Stimulated activated CD8-positive, alpha-beta memory T cell treated with anti-CD3 and anti-CD28 coated beads, Interleukin-4, amount 100 ng/mL, for 48 hours (primary cell): ENCODE results near the gene RSPH4A.
"Not testable (repeated sequence)": the region's sequence is repeated elsewhere in the genome, so short reads cannot be mapped to it uniquely, and the experiment has no call there.

Experiments used
- DNase-seq: peaks from one replicate; pipeline ENCODE4 v3.0.0-alpha.2; 2020

The RSPH4A gene

DNA sequence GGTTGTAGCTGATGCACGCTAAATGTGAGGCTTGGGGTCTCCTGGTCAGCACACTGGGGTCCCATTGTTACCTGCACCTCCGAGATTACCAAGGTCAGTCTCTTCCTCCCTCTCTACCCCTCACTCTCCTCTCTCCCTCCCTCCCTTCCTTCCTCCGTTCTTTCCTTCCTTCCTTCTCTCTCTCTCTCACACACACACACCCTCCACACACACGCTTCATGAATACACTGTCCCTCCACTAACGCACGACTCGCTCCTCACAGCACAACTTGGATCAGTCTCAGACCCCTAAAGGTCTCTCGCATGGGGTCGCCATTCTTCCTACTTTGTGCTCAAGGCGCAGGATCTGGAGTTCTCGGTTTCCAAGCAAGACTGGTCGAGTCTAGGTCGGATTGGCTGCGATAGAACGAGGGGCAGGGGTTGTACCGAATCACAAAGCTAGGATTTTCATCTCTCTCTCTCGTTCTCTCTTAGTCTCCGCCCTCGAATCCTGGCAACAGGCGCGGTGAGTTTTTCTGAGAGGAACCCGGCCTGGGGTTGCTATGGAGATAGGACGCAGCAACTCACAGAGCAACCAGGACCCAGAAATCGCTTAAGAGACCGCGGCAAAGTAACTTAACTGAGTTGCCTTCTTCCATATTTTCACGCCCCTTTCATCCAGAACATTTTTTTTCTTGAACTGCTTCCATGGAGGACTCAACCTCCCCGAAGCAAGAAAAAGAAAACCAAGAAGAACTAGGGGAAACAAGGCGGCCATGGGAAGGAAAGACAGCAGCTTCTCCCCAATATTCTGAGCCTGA lies at the start of gene RSPH4A:
RSPH4A (plus strand) TSS at position 543 of the 800 bp plus-strand sequence; CDS start at position 688, 145 bp downstream.
- peak; percentile 73 for DNase-seq

DNA sequence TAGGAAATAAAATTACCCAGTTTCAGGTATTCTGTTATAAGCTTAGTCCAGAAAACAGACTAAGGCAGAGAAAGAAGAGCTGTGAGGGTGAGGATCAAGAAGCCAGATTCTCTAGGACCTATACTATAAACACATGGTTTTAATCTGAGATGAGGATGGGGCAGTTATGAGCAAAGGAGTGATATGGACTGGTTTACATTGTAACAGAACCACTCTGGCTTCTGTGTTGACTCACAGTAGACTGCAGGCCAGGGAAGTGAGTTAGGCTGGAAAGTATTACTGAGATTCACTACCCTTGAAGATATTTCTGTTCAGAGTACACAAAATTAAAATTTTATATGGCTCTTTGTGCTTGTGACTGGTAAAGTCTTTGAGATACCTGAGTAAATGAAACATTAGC lies 48.2 kb upstream of the RSPH4A start:
- no peak for DNase-seq

DNA sequence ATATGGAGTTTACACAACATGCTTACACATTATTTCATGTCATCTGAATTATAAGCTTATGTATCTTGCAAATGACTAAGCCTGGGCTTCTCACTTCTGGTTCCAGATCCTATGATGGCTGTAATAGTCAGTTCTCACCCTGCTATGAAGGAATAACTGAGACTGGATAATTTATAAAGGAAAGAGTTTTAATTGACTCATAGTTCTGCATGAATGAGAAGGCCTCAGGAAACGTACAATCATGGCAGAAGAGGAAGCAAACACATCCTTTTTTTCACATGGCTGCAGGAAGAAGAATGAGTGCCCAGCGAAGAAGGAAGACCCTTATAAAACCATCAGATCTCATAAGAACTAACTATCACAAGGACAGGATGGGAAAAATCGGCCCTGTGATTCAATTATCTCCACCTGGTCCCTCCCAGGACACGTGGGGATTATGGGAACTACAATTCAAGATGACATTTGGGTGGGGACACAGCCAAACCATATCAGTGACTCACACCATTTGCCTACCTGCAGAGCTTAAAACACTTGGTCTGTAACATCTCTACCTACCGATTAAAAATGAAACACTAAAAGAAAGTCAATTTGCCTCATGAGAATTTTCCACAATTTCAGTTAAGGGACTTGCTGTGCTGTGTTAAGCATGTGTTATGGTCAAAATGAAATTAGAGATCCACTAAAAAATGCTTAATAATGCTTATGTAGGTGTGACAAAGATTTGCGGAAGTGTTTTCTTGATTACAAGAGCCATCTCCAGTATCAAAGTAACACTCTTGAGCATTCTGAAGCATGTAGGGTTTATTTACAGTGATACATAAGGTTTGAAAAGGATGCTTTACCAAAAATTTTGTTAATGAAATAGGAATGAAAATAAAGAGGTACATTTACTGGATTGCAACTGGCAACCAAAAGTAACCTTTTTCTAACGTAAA lies 47.2 kb upstream of the RSPH4A start:
- no peak for DNase-seq

DNA sequence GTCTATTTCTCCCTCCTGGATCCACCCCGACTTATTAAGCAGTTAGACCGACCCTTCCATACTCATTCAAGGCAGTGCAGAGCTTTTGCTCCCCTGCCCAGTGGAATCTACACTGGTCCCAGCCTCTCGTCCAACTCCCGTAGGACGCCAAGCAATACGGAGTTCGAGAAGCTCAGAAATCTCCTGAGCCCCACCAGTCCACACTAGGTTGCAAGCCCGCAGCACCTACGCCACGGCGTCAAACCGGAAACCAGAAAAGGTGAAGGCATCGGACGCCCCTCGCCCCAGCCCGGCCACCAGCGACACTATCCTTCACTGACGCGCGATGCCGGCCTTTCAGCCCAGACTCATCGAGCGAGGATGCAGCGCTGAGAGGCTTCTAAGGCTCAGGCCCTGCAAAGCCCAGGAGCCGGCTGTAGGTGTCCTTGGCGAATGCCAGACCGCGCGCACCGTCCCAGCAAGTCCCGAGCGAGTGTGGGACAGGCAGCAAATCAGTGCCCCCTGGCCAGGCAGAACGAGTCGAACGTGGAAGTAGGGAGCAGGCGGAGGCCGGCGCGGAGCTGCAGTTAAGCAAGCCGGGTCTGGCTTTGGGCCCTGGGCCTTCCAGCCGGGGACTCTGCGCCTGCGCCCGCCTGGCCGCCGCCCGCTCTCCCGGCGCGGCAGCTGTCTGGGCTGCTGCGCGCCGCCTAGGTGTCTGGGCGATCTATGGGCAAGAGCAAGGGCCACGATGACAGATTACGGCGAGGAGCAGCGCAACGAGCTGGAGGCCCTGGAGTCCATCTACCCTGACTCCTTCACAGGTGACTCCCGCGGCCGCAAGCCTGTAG lies 45.2 kb upstream of the RSPH4A start, which contains the start of gene RWDD1:
RWDD1 (plus strand) TSS at position 649 of the 827 bp plus-strand sequence; CDS start at position 728, 79 bp downstream.
- DNase-seq, result peak; percentile 97

DNA sequence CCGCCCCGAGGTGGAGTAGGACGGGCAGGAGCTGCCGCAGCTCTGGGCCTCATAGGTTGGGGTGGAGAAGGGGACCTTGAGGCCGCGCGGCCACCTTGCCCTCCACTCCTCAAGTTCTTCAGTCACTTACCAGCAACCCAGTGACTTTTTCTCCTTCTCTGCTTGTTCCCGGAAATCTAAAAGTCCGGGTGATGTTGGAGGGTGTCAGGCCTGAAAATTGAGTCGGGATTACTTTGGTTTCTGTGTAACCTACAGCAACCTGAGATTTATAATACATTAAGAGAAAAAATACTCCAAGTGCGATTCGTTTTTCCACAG lies 44.6 kb upstream of the RSPH4A start:
- no peak for DNase-seq

DNA sequence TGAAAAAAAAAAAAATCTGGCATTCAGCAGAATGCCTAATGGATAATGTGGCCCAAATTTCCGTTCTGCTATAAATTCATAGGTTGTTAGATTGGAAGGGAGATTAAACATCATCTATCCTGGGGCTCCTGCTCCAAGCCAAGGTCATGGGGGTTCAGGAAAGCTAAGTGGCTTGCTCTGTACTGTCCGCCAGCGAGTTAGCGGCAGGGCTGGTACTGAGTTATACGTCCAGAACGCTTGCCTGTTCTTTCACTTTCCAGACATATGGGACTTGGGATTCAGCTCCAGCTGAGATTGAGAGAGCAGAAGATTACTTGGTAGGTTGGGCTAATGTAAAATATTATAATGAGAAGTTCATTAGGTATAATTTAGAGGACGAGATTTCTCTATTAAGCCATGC lies 44.1 kb upstream of the RSPH4A start:
- no peak for DNase-seq

DNA sequence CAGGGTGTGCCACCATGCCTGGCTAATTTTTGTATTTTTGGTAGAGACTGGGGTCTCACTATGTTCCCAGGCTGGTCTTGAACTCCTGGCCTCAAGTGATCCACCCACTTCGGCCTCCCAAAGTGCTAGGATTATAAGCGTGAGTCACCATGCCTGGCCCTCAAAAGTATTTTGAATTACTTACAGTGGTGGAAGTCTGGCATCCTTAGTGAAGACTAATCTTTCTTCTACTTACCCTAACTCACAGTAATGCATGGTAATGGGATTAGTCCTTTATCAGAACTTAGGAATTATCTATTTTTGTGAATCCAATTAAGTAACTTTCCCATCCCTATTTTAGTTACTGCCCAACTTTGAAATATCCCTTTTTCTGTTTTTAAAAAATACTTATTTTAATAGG lies 41.1 kb upstream of the RSPH4A start:
- DNase-seq, result no peak

DNA sequence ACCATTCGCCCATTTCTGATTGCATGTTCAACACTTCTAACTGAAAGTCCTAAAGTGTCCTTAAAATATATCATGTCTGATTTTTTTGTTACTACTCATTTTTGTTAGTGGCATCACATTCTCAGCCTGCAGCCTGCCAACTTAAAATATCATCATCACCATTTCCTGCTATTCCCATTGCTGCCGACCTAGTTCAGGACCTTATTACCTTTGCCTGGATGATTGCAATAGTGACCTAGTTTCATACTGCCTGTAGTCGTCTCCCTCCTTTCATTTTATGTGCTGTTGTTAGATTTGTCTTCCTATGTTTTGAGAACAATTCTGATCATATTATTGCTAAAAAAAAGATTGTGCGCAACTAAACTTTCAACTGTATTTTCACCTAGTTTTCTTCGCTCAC lies 38.8 kb upstream of the RSPH4A start:
- DNase-seq, result no peak

DNA sequence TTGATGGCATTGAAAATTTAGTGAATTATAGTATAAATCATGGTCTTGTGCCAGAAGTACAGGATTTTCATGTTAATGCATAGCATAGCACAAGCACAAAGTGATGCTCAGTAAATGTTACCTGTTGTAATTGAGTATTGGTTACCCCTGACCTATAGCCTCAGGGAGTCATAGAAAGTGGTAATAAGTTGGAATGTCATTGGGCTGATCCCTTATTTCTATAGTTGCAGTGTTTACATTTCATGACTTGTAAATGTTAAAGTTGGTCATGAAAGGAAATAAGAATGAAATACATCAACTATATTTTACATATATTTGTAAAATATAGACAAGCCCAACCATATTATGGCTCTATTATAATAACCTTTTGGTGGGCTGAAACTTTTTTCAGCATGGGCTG lies 37.9 kb upstream of the RSPH4A start:
- DNase-seq, result no peak

DNA sequence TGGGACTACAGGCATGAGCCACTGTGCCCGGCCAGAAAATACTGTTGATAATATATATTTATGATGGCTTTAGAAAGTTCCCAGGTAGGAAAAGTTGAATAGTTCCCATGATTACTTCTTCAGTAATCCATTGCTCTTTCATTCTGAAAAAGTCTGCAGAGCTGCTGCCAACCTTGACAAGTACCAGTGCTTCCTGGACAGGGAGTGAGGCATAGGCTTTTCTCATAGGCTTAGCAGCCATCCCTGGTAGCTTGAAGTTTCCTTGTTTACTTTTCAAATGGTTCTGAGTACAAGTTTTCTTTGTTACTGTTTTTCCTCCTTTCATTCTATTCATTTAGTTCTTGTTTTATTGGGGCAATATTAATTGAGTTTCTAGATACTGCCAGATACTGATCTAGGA lies 37.1 kb upstream of the RSPH4A start:
- DNase-seq, result no peak

DNA sequence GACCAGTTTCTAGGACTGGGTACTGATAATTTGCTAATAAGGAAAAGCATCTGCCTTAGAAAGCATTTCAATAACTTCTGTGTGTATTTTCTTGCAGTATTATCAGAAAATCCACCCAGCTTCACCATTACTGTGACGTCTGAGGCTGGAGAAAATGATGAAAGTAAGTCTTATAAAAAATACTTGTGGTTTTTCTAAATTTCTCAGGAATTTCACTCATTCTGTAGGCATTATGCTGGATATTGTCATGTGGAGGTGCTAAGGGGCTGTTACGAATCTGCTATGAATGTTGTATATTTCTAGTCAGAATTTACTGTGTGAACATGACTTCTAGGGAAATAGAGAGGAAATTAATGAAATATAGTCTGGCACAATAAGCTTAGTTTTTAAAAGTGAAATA lies 36.1 kb upstream of the RSPH4A start:
- no peak for DNase-seq

DNA sequence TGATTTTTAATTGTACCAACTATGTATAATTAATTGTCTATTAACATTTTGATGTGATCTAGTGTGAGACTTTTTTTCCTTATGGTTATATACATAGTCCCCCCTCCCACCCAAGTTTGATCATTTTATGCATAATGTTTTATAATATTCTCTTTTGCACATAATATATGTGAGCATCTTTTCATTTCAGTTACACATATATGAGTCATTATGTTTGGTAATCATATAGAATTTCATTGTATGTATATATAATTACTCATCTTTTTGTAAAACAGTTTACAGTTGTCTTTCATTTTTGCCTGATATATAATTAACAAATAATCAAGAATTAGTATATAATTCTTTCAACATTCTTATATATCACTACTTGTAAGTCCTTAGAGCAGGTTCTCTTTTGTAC lies 30.0 kb upstream of the RSPH4A start:
- no peak for DNase-seq

DNA sequence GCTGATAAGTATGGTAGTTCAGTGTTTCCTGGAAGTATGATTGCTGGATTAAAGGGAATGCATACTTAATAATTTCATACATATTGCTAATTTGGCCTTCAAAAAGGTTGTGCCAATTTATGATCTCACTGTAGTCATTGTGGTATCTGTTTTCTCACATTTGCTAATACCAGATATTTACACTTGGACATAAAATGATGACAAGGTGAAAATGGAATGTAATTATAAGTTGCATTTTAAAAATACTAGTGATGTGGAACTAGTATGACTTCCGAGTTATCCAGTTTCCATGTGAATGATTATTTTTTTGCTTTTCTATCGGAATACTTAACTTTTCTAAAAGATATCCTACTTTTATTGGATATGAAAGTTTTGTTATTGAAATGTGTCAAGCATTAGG lies 29.5 kb upstream of the RSPH4A start:
- DNase-seq, result no peak

DNA sequence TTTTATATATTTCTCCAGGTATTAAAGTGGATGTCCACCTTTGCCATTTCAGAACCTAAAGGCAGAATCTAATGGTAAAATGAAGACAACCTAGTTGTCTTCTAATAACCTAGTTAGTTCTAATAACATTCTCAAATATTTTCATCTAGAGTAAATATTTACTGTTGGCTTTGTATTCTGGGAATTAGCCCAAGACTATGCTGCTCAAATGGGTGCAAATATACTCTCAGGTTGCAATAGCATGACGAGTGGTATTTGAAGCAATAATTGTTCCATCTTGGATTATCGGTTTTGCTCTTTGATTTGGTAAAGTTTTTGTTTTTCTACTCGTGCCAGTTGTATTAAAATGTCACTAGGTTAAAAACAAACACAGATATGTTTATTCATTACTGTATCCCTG lies 21.0 kb upstream of the RSPH4A start:
- no peak for DNase-seq

DNA sequence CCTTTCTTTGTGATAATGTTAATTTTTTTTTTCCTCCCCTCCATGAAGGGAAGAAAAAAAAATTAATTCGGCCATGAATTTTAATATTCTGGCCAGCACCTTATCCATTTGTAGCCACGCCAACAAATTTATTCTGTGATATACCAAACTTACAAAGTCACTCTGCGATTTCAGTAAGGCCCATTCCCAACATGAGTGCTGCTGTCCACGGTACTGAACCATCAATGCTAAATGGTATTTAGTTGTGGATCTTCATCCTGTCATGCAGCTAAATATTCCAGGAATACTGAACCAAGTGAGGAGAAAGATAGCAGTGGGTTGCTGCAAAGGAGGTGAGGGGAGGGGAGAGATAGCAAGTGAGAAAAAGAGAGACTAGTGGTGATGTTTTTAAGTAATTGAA lies 19.5 kb upstream of the RSPH4A start:
- DNase-seq, result no peak

DNA sequence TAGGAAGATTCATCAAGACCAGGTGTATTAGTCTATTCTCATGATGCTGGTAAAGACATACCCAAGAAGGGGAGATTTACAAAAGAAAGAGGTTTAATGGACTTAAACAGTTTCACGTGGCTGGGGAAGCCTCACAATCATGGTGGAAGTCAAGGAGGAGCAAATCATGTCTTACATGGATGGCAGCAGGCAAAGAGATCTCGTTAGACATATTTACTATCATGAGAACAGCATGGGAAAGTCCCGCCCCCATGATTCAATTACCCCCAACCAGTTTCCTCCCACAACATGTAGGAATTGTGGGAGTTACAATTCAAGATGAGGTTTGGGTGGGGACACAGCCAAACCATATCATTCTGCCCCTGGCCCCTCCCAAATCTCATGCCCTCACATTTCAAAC lies 12.4 kb upstream of the RSPH4A start:
- not testable (repeated sequence) for DNase-seq

DNA sequence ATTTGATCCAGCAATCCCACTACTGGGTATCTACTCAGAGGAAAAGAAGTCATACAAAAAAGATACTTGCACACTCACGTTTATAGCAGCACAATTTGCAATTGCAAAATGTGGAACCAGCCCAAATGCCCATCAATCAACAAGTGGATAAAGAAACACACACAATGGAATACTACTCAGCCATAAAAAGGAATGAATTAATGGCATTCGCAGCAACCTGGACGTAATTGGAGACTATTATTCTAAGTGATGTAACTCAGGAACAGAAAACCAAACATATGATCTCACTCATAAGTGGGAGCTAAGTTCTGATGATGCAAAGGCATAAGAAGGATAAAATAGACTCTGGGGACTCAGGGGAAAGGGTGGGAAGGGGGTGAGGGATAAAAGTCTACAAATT lies 11.4 kb upstream of the RSPH4A start:
- DNase-seq, result not testable (repeated sequence)

DNA sequence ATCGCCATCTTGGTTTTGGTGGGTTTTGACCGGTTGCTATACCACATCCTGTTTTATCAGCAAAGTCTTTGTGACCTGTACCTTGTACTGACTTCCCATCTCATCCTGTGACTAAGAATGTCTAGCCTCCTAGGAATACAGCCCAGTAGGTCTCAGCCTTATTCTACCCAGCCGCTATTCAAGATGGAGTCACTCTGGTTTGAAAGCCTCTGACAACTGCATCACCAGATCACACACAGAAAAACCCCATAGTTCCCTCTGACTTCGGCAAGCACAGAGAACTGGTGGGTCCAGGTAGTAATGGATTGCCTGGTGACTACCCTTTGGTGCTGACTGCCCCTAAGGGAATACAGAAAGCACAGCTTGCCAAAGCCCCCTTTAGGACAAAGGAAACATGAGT lies 10.3 kb upstream of the RSPH4A start:
- no peak for DNase-seq

DNA sequence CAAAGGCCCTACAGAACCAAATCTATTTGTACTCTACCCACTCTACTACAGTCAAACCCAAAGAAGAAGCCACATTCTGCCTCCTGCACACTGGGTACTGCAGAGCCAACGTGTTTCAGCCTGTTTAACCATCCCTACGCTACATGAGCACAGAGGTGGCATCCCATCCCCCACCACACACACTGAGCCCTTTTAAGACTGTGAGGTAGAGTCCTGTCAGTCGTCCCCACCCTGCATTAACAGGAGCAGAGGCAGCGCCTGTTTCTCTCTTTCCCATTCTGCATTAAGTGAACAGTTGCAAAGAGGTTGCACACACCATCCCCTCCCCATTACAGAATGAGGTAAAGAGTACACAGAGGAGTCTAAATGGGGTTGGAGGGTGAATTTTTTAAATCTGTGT lies 5.2 kb upstream of the RSPH4A start:
- DNase-seq, result no peak

DNA sequence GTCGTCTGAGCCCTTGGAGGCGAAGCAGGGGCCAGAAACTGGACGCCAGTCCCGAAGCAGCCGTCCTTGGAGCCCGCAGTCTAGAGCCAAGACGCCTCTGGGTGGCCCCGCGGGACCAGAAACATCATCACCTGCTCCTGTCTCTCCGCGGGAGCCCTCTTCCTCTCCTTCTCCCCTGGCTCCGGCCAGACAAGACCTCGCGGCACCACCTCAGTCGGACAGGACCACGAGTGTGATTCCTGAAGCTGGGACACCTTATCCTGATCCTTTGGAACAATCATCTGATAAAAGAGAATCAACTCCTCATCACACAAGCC lies 416 bp downstream of the RSPH4A start:
- peak; percentile 32 for DNase-seq

DNA sequence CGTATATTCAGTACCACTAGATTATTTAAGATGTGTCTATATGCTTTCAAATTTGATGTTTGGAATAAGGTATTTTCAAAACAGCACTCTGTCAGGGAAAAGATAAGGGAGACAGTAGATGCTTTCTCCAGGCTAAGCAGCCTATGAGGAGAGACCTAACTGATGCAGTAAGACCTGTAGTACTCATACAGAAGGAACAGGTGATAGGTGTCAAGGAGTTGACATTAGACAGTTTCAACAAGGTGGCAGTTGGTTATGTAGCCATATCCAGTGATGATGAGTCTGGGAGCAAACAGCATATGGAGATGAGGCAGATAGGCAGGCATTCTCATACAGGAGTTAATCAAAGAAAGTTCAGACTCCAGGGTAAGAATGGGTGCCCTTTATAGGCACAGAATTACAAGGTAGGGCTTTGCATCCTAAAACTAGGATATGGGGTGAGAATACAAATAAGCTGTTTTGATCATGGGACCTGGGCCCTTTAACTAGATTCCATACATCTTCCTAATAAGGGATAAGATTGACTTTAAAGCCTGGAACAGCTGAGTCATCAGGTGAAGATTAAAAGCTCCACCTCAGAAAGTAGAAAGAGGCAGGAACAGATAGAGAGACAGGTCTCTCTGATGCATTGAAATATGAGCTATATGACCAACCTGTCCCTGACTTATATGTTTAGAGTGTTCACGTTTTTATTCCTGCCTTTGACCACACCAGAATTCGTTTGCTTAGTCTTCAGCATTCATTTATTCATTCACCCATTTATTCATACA lies 7.9 kb downstream of the RSPH4A start:
- no peak for DNase-seq

DNA sequence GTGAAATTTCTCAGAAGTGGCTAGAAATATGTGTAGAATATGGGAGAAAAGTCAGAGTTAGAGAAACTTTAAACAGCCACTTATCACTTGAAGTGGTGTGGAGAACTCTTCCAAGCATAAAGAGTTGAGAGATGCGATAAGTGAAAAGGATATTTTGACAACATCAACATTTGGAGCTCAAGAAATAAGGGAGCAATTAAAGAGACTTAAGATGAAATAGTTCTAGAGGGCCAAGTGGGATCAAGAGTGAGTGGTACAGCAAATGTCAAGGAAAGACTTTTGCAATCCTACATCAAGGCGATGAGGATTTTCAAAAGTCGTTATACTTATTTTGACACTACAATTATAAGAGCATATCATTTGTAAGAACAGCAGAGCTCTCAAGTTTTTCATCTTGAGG lies 9.6 kb downstream of the RSPH4A start:
- no peak for DNase-seq

DNA sequence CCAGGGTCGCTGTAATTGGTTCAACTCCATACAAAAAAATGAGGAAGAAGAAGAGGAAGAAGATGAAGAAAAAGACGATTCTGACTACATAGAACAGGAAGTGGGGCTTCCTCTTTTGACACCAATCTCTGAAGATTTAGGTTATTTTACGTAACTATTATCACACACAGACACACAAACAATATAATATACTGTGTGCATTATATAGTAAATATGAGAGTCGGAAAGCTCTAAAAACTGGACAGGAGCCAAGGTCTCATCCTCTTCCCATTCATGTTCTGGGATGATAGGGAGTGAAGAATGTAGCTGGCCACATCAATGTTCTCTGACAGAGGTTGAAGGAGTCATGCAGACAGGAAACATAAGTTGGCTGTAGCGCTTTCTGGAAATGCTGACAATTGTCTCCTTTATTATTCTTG lies 13.3 kb downstream of the RSPH4A start:
- DNase-seq, result no peak
